HG02870 (cell line): ENCODE results near the gene IL15RA.
"Not testable (repeated sequence)": the region's sequence is repeated elsewhere in the genome, so short reads cannot be mapped to it uniquely, and the experiment has no call there.

ENCODE experiments used
- ATAC-seq: cut with Tn5 transposase; IDR thresholded peaks from one replicate; pipeline ENCODE4 v1.9.1; 2021; ENCODE audit warnings: mild to moderate bottlenecking, moderate library complexity; ENCODE audit not compliant: unreplicated experiment

The IL15RA gene

DNA sequence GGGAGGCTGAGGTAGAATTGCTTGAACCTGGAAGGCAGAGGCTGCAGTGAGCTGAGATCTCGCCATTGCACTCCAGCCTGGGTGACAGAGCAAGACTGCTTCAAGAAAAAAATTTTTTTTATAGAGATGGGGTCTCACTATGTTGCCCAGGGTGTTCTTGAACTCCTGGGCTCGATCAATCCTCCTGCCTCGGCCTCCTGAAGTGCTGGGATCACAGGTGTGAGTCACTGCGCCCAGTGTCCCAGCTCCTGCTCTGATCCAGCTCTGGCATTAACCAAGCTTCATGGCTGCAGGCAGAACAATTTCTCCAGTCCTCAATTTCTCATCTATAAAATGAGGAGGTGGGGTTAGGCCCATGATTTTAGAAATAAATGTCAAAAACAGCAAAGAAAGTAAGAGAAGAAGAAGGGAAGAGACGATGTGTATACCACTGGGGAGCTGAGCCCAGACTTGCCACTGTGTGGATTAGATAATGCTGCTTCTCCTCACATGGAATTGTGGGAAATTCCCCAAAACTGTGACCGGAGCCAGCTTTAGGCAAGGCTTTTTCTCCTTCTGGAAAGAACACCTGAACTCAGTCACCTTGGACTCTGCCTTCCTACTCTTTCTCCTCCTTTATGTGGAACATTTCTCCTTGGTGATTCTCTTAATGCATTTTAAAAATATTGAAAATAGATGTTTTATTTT, 25.5 kb downstream of the IL15RA start:
- ATAC-seq: no peak

DNA sequence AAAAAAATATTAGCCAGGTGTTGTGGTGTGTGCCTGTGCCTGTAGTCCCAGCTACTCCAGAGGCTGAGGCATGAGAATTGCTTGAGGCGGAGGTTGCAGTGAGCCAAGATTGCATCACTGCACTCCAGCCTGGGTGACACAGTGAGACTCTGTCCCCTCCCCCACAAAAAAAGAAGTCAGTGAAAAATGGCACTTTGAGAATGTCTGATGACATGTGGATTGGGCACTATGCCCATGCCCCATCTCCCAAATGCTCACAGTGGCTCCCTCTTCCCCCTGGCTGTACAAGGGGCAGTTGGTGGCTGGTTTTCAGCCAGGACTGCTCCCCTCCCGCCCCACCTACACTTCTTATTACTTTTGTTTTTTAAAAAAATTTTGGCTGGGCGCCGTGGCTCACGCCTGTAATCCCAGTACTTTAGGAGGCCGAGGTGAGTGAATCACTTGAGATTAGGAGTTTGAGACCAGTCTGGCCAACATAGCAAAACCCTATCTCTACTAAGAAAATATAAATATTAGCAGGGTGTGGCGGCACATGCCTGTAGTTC, 26.1 kb downstream of the IL15RA start:
- ATAC-seq: no peak

DNA sequence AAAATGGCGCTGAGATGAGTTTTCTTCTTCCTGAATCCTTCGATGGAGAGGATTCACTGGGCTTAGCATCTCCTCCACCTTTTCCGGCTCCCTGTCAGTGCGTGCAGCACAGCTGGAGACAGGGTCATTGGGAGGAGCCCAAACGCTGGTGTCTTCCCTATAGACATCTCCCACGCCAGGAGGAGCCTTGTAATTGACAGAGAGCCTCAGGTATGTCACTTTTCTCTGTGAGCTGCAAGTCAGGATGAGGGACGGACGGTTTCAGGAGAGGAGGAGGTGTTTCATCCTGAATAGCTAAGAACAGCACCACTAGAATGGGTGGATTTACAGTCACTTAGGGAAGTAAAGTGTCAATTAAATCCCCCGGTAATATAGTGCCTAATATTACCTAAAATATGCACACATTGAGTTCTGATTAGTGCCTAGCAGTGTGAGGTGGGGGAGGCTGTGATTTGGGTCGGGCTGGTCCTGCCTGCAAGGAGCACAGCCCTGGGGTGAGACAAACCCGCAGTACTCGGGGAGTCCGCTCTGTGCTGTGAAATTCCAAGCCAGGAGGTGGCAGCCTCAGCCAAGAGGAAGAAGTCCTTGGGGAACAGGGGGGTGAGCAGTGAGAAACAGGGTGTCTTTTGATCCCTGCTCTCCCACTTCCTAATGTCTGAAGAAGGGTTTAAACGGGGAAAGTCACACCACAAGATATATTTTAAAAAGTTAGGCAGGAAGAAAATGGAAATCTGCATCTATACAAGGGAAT, 28.2 kb downstream of the IL15RA start:
- no peak for ATAC-seq

DNA sequence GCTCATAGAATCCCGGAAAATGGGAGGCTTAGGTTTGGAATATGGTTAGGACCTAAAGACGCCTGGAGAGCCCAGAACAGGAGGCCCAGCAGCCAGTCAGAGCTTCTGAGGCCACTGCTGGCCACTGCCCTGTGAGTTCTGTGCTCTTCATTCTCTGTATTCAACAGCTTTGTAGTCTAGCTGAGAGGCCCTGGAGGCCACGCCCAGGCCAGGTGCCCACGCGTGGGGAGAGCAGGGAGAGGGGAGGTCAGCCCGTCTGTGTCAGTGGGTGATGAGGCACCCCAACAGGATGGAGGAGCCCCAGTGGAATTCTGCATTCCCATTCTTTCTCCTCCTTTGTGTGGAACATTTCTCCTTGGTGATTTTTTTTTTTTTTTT, 29.1 kb downstream of the IL15RA start:
- no peak for ATAC-seq

DNA sequence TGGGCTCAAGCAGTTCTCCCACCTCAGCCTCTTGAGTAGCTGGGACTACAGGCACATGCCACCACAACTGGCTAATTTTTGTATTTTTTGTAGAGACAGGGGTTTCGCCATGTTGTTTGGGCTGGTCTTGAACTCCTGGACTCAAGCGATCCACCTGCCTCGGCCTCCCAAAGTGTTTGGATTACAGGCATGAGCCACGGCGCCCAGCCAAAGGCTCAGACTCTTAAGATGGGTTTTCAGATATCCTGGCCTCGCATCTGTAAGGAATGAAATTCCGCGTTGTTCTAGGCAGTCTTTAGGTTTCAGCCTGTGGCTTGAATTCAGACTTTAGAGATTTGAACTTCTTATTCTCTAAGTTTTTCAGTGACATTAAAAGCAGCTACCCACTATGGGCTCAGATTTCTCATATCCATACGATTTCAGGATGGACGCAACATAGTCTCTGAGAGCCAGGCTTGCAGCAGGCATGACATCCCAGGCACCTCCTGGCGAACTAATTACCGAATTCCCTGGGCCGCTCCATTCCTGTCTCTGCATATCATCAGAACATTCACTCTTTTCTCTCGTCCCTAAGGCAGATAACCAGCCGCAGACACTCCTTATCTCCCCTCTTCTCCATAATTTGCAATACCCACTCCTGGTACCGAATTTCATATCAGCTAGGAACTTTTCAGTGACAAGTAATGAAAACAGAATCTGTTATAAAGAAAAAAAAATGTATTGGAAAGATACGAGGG, 29.7 kb downstream of the IL15RA start:
- ATAC-seq: no peak

DNA sequence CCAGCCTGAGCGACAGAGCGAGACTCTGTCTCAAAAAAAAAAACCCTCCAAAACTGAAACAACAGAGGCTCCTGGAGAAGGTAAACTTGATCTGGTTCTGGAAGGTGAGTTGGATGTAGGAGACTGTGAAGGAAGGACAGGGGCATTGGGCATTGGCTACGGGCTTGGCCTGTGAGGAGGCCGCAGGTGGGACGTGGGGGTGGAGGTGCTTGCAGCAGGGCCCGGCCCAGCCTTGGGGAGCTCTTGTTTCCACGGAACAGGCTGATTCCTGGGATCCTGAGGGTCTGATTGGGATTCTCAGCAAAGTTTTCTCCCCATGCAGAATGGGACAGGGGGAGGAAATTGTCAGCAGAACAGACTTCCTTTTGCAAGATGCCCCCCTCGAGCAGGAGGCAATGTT, 30.6 kb downstream of the IL15RA start:
- no peak for ATAC-seq

DNA sequence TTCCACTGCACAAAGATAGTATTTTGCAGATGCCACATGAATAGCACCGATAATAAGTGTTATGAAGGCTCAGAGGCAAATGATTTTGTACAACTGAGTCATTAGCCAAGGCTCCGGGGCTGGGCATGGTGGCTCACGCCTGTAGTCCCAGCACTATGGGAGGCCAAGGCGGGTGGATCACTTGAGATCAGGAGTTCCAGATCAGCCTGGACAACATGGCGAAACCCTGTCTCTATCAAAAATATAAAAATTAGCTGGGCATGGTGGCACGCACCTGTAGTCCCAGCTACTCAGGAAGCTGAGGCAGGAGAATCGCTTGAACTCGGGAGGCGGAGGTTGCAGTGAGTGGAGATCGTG, 30.9 kb downstream of the IL15RA start:
- not testable (repeated sequence) for ATAC-seq

DNA sequence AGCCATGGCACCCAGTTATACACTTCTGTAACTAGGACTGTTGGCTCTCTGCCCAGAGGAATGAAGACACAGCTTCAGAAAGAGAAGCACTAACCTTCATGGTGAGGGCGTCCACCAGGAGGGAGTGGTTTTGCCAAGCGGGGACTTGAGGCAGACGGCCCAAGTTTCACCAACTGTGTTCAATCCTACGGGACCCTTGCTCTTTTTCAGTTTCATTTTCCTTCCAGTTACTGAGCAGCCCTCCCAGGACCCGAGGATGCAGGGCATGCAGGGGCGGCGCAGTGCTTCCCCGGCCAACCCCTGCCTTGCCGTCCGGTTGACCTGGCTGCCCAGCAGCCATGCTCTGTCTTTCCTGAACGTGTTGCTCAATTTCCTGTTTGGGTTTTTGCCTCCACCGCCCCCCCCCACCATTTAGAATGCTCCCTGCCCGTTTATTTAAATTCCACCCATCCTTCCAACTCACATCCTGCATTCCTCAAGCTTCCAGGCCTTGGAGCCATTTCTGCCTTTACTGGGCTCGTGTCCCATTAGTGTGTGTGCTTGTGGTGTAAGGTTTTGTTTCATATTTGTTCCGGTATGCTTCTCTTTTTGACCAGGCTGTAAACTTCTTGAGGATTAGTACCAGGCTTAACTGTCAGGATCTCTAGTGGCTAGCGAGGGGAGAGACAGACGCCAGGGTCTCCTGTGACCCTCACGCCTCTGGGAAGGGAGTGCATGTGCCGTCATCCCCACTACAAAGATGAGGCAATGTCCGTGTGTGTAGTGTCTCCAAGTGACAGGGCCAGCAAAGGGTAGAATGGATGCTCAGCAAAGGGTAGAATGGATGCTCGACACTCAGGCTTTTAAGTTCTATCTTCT, 31.6 kb downstream of the IL15RA start:
- no peak for ATAC-seq

DNA sequence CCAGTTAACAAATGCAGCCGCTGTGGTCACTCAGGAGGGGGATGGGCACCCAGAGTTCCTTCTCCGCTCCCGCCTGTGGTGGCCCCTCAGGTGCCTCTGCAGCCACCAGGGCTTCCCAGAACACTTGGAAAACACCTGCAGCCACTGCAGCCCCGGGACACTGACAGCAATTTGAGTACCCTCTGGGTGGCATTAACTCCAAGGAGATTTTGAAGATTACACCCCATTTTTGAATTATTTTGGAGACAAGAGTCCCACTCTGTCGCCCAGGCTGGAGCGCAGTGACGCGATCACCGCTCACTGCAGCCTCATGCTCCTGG, 32.2 kb downstream of the IL15RA start:
- no peak for ATAC-seq

DNA sequence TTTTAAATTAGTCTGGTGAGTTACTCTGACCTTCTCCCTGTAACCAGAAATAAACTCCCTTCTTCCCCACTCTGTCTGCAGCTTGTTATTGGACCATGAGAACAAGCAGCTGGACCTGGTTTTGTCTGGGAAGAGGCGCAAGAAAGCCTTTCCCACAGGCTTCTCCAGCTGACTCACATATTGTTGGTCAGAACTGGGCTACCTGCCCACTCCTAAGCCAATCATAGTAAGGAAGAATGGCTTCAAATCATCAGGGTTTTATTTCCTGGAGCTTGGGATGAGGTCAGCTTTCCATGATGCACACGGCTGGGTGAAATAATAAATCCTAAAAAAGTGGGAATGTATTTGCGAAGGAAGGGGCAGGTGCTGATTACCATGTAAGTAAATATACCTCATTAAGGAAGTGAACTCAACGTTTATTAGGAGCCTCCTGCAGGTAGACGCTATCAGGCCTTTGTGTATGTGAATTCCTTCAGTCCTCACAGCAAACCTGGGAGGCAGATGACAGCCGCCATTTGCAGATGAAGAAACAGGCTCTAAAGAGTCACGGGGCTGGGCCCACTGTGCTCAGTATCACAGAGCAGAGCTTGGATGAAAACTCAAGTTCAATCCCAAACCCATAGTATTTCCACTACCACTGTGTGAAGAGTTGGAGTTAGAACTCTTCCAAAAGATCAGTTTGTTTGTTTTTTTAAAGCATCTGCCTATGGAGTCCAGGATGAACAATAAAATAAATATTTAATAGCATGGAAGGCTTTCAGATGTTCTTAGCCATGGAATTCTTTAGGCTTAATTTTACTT, 32.8 kb downstream of the IL15RA start:
- no peak for ATAC-seq

DNA sequence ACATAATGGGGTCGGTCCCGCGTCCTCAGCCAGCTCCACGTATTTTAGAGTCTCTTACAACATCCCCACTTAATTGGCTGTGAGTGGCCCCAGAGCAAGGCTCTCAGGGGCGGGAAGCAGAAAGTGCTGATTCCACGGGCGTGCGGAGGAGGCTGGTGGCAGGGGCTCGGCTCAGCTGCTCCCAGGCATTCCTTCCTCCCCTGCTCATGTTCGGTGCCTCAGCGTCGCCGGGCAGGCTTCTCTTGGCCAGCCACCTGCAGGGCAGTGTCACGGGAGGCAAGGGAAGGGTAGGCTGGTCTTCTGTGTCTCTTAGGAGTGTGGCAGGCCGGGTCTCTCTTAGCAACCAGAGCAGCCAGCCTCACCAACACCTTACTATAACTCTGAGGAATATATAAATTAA, 33.8 kb downstream of the IL15RA start:
- no peak for ATAC-seq

DNA sequence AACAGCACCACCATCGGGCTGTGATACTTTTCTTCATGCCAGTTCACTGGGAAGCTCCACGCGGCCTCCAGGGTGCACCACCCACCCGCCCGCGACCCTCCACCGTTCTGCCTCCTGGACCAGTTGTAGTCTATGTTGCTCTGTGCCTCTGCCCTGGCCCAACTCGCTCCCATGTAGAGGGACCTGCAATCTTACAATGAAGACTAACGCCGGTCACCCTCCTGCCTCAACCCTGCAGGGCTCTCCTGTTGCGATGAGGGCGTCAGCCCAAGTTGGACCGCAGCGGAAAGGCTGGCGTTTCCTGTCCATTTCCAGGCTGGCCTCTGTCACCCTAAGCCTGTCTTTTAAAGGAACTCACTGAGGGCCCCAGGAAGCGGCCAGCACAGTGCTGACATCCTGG, 34.9 kb downstream of the IL15RA start:
- no peak for ATAC-seq

DNA sequence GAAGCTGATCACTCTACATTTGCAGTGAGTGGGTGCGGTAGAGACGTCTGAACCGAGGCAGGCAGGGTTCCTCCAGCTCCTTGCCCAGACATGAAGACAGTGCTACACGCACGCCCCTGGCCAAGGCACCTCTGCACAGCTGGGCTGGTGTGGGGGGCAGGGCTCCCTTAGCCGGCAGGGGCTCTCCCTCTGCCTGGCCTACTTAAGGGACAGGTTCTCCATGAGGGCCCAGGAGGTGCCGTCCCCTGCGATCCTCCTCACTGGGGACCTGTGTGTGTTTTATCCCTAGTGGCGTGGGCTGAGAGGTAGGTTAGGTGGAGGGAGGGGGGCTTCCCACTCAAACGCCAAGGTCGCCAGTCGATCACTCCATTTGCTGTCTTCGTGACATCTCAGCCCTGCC, 35.3 kb downstream of the IL15RA start:
- no peak for ATAC-seq

DNA sequence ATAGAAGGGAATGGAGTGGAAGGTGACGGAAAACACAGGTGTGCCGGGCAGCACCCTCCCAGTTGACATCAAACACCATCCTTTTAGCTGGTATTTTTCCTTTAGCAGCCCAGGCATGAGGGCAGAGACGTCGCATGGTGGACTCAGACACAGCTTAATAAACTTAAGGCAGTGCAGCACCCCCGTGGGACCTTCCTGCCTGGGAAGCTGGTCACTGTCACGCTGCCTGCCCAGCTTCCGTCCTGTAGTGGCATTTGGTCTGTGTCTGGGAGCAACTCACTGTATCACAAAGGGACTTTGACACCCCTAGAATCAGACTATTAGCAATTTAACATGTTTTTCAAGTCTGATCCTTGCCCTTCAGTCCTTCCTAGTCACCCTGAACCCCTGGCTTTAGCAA, 35.8 kb downstream of the IL15RA start:
- ATAC-seq: no peak

DNA sequence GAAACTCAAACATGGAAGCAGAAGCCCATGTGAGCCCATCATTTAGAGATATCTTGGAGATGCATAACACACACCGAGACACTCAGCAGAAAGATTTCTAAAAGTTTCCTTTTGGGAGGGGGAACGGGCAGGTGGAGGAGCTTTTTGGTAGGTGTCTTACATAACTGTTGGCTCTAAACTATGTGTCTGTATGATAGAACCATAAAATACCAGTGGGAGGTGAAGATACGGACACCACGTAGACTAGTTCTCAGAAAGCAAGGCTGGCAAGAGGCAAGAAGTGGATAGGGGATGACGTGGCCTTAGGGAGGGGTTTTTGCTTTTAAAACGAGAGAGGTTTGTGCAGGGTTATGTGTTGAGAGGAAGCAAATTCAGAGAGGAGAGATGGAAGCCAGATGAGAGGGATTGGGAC, 36.5 kb downstream of the IL15RA start:
- ATAC-seq: no peak

DNA sequence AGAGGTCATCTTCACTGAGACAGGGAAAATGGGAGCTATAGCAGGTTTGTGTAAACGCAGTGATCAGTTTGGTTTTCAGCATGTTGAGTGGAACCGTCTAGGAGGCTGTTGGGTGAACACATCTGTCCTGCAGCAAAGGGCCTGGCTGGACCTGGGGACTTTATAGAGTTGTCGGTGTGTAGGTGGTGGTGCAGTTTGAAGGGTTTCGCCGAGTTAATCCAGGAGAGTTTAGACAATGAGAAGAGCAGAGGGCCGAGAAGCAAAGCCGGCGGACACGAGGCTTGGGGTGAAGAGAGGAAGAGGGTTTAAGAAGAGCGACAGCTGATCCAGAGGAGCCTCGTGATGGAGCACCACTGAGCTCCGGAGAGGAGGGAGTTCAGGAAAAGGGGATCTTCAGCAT, 39.1 kb downstream of the IL15RA start:
- no peak for ATAC-seq

DNA sequence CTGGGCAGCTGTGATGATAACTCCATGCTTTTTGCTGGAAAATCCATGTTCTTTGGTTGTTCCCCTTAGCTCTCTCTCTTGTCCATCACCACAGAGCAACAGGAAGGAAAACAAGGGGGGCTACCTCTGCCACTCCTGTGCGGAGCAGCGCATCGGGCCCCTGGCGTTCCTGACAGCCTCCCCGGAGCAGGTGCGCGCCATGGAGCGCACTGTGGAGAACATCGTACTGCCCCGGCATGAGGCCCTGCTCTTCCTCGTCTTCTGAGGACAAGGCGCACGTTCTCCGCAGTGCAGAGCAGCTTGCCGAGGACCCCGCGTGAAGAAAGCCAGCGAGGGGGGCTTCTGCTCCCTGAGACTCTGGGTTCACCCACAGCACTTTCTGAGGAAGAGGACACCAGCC, 40.3 kb downstream of the IL15RA start:
- ATAC-seq: no peak

DNA sequence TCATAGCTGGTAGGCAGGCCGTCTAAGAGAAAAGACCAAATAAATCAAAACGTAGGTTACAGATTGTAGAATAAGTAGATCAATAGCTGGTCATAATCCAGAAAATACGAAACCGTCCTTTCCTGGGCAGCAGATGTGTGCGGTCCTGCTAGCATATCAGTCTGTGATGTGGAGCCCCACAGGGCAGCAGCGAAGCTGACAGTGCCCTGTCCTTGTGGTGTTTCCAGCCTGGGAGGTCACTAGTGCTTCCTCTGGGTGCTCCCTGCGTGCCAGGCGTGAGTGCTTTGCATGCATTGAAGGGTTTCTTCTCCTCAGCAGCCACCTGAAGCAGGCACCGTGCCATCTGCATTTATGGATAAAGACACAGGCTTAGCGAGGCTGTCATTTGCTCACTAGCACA, 41.7 kb downstream of the IL15RA start:
- no peak for ATAC-seq

DNA sequence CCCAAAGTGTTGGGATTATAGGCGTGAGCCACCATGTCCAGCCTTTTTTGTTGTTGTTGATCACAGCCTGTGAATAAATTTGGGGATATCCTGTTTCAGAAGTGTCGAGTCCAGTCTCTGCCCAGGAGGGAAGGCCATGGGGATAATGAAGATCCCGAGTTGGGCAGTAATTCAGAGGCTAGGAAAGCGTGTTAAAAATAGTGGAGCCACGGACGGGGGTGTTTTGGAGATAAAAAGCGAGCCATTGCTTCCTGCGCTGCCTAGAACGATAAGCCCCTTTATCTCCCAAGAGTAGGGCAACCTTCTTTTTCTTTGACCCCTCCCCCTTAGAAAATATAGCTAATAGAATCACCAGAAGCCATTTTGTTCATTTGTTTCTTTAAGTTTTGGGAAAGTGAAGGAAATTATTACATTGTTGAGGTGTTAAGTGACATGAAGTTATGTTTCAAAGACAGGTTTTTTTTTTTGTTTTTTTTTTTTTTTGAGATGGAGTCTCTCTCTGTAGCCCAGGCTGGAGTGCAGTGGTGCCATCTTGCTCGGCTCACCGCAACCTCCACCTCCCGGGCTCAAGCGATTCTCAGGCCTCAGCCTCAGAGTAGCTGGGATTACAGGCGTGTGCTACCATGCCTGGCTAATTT, 43.3 kb downstream of the IL15RA start:
- no peak for ATAC-seq

DNA sequence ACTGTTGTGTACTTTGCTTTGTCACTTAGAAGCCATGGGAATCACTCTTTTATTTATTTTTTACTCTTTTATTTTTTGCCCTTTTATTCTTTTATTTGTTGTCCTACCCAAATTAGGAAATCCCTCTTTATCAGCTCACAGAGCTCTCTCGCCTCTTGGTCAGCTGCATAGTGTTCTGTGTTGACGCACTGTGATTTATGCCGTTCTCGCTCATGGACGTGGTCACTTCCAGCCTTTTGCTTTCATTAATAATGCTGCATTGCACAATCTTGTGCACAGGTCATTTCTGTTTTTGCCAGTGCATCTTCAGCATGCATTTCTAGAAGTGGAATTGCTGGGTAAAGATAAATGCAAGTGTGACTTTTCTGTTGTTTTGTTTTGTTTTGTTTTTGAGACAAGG, 45.0 kb downstream of the IL15RA start:
- no peak for ATAC-seq
